Prostate gland (tissue), 2 donors: ENCODE data around the gene CUL1.

Experiments used
- CTCF ChIP-seq, 4 experiments: fragments of 200-600 bp in 2 of 4; fragments of 450-650 bp in 2 of 4; sonication (generic) in 2 of 4; IDR thresholded peaks; 1 replicate in 3 of 4; 2 replicates in 1 of 4; pipeline ENCODE4 v1.5.1; 2016 to 2019; ENCODE audit warnings: antibody characterized with exemption in 4 of 4, mild to moderate bottlenecking in 2 of 4, moderate library complexity in 2 of 4
- POLR2A ChIP-seq: fragments of 450-650 bp; IDR thresholded peaks from one replicate; pipeline ENCODE4 v1.6.1; 2016; ENCODE audit warnings: antibody characterized with exemption, mild to moderate bottlenecking
- POLR2AphosphoS5 ChIP-seq: sonication (generic); formaldehyde crosslinking; IDR thresholded peaks from one replicate; pipeline ENCODE4 v1.6.1; 2017; ENCODE audit warnings: antibody characterized with exemption

DNA sequence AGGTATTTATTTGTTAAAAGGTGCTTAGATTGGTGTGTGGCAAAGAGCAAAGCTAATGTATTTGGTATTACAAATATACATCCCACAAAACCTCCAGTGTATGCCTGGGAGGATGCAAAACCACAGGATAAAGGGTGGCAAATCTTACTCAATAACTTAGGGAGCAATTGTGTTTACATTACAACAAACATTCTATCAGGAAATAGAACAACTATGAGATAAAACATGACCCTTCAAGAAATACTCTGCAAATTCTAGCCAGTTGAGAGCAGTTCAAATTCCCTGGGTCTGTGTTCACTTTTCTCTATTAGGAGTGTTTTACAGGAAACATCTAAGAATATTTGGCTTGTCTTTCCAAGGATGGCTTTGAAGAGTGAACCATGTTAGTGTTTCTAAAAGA lies 64.9 kb downstream of the CUL1 start:
- TF ChIP-seq POLR2AphosphoS5 (no peak), POLR2A (no peak), CTCF (IDR thresholded peaks at IDR 0.05) (no peak)
